HG03460 (cell line): ENCODE measurements around the gene SMURF1.
"Not testable (repeated sequence)": the region's sequence is repeated elsewhere in the genome, so short reads cannot be mapped to it uniquely, and the experiment has no call there.

ENCODE experiments used
- ATAC-seq: cut with Tn5 transposase; IDR thresholded peaks from one replicate; pipeline ENCODE4 v1.9.1; 2021; ENCODE audit not compliant: unreplicated experiment

The SMURF1 gene

DNA sequence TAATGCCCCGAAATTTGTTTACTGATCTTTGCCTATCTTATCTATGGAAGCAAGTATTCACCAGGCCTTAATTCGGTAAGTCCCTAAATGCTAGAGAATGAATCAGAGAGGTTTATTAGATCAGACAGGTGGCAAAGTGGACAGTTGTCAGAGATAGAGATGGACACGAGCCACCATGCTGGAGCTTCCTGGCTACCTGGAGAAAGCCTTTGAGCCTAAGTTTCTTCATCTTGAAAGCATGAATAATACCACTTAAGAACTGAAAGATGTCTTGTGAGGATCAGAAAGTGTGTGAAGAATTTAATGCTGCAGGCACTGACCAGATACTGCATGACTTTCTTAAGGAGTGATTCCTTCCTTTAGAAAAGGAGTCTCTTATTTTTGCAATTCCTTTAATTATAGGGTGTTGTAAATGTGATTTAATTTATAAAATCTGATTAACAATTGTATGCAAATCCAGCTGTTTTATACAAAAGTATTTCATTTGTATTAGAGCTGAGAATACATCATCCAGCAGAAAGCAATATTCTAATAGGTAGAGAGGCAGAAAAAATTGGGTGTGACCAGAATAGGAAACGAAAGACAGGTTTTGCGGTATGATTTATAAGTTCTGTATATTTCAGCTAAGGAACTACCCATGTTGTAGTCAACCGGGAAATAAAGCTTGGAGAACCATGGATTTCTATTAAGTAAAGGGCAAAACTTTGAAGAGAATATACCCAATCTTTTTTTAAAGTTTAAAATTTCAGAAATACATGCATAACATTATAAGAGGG is 82.7 kb downstream of the SMURF1 start:
- ATAC-seq = no peak

GRCh38 chr7:99054781-99055180 is 89.1 kb downstream of the SMURF1 start:
- no peak for ATAC-seq

DNA sequence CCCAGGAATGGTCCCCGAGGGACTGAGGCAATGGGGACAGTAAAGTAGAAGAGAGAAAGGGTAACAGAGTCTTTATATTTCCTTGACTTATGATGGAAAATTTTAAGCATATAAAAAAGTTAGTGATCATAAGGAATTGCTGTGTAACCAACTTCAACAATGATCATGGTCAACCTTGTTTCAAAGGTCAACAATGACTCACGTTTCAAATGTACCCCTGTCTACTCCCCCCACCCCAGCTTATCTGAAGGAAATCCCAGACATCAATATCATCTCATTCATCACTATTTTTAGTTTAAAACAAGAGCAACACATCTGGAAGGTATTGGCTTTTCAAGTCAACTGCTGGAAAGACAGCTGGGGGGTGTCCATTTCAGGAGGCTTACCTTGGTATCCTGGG is 92.9 kb downstream of the SMURF1 start:
- ATAC-seq = no peak

- ATAC-seq = no peak
These were observed 96.3 kb downstream of the SMURF1 start for GRCh38 chr7:99047526-99048077.

DNA sequence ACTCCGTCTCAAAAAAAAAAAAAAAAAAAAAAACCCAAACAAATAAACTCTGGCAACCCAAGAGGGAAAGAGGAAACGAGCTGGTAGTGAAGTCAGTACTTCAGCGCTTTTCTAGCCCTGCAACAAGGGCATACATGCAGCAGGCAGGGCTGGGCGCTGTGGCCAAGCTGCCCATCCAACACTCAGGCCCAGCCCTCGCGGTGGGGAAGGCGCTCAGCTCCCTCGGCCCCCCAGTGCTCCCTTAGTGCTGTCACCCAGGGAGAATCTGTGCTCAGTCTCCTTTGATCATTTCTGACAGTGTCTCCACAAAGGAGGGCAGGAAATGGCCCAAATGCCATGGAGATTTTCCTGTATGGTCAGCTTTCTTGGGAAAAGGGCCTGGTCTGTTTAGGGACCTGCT is 97.2 kb downstream of the SMURF1 start:
- ATAC-seq = no peak

DNA sequence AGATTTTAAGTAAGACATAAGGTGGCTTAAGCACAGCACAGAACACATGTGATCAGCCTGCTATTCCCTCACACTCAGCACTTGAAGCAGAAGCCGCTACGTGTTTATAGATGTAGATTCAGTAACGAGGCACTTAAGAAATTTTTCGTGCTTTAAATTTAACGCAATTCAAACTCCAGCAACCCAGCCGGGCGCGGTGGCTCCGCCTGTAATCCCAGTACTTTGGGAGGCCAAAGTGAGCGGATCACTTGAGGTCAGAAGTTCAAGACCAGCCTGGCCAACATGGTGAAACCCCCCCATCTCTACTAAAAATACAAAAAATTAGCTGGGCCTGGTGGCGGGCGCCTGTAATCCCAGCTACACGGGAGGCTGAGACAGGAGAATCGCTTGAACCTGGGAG is 97.6 kb downstream of the SMURF1 start:
- ATAC-seq = not testable (repeated sequence)

- ATAC-seq = not testable (repeated sequence)
These were observed 99.0 kb downstream of the SMURF1 start for GRCh38 chr7:99044858-99045257.

- no peak for ATAC-seq
These were observed 101.0 kb downstream of the SMURF1 start for GRCh38 chr7:99042957-99043356.

- no peak for ATAC-seq
These were observed 102.4 kb downstream of the SMURF1 start for GRCh38 chr7:99041526-99041925.

GRCh38 chr7:99040104-99040958 is 103.6 kb downstream of the SMURF1 start:
- ATAC-seq = no peak

GRCh38 chr7:99039384-99039891 is 104.5 kb downstream of the SMURF1 start:
- ATAC-seq = no peak

GRCh38 chr7:99038086-99038855 is 105.6 kb downstream of the SMURF1 start:
- ATAC-seq = no peak

- ATAC-seq = no peak
These were observed 106.5 kb downstream of the SMURF1 start for GRCh38 chr7:99037327-99037940.

DNA sequence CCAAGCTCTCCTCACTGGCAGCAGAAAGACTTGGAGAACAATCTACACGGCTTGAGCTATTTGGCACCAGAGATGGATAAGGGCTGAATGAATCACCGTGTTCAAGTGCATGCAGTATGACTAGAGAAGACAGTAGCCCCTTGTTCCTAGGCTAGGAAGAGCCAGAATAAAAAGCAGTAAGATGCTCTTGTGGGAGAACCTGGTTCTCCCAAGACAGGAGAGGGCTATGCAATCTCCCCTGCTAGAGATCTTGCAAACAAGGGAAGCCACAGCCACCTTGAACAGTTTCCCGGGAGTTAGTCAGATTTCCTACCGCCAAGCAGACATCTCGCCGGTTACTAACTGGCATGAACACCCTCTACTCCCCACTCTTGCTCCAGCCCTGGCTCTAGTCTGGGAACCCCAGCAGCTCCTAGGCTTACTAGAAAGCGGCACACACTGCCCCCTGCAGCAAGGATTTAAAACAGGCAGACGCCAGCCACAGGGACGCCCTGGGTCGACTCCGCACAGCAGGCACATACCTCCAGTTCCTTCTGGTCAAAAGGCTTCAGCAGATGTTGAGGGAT is 107.3 kb downstream of the SMURF1 start:
- no peak for ATAC-seq

- no peak for ATAC-seq
These were observed 108.0 kb downstream of the SMURF1 start for GRCh38 chr7:99035723-99036545.

DNA sequence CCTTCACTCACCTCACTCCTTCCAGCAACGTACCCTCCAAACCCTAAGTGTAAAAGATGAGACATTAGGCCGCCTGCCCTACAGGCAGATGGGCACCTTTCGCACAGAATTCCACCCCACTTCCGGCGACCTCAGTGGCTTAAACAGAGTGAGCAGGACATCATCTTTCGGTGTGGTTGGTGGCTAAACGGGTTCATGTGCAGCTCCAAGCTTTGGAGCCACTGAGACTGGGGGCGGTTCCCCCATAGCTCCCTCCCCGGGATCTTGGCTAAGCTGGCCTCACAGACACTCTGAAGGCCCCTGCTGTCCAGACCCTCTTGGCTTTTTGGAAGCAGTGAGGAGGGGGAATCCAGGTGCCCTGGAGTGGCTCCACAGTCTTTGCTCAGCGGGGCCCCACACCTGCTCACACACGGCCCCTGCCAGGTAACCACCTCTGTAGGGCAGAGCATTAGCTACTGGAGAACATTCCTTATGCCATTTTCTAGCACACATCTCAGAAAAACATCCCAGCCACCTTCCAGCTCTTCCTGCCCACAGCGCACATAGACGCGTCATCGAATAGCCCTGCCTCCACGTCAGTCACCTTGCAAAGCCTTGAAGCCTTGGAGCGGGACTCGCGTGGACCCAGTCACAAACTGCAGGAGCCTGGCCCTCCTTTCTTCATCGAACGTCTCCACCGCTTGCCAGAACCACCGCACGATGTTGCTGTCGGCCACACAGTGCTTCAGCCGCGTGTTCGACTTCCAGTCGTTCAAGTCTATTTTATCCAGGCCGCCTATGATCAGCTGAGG is 108.8 kb downstream of the SMURF1 start:
- no peak for ATAC-seq

- ATAC-seq = no peak
These were observed 110.1 kb downstream of the SMURF1 start for GRCh38 chr7:99033765-99034164.

- ATAC-seq = no peak
These were observed 111.0 kb downstream of the SMURF1 start for GRCh38 chr7:99032928-99033327.
